PFSK-1 (cell line): Measurements from ENCODE around the gene FLCN.

ENCODE experiments used
- POLR2AphosphoS5 ChIP-seq: IDR thresholded peaks from 2 replicates; pipeline ENCODE4 v1.6.1; 2012; ENCODE audit warnings: low read depth, mild to moderate bottlenecking, control low read depth, low read length, moderate library complexity
- TAF1 ChIP-seq: IDR thresholded peaks from 2 replicates; pipeline ENCODE4 v1.6.1; 2012; ENCODE audit warnings: low read length, control low read depth, borderline replicate concordance; ENCODE audit not compliant: insufficient read depth

GRCh38 chr17:17258998-17259397 lies 22.0 kb upstream of the FLCN start:
- no peak for TF ChIP-seq POLR2AphosphoS5
- TF ChIP-seq TAF1: no peak
